Measurements from ENCODE around the gene STXBP1. TPM values are rescaled to one million over a fixed set of nuclear protein-coding genes. Genes with fewer than 3 reads are reported as not detected.
A peak's percentile ranks its signal among the peaks of the same experiment; 100 is the strongest.
"Not testable (repeated sequence)": the region's sequence is repeated elsewhere in the genome, so short reads cannot be mapped to it uniquely, and the experiment has no call there.

STXBP1 gene
- total and polyA plus RNA-seq, 3 experiments from 2014 or later = 8.2 to 15.2 (median 14.5) TPM

DNA sequence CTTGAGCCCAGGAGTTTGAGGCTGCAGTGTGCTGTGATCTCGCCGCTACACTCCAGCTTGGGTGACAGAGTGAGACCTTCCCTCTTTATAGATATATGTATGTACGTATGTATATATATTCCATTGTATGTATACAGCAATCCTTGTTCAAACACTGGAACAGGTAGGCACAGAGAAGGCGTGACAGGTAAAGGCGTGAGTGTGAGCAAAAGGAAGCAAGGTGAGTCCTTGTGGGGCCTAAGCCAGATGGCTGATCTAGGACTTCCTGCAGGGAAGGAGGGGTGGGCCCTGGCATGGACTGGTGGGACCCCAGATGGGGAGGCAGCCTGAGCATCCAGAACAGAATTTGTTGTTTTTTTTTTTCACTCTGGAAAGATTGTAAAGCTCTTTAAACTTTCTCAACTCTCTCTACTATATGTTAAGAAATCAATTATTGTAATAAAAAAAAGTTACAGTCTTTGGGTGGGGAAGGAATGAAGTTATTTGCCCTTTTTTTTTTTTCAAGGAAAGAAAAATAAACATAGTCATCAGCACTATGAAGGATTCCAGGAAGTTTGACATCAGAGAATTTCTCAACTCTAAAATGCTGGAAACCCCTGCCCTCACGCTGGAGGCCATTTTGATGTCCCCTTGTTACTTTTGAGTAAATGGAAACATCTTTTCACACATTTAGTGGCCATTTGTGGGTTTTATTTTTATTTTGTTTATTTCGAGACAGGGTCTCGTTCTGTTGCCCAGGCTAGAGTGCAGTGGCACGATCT lies 38.9 kb upstream of the STXBP1 start:
- Mint-ChIP-seq H3K36me3 (no peaks in the 10 kb centered on the region), H3K27me3 (peaks cover 4% of the 10 kb centered on the region in 2 donors), H3K4me3 (no peak overlapping the region), H3K4me1 (peaks cover 12 to 18% (median 15%) of the 10 kb centered on the region in 3 donors), H3K27ac (no peak overlapping the region), H3K9me3 (no peaks in the 10 kb centered on the region)
- H3K27me3 ChIP-seq (ENCODE audit: insufficient read depth, low read length, poor library complexity, severe bottlenecking) = no peaks in the 10 kb centered on the region
- peaks cover 18% of the 10 kb centered on the region for H3K4me1 ChIP-seq (ENCODE audit: insufficient read depth, low read length)
- no peaks in the 10 kb centered on the region for H3K9me3 ChIP-seq (ENCODE audit: low read length)
- CTCF ChIA-PET = interaction anchor here (1.4 kb wide), 1 partner anchor 13 kb away, joined by 8 read pairs; no protein-coding TSS in a partner anchor
- no peak overlapping the region for H3K27ac ChIP-seq (ENCODE audit: low read depth, low read length)
- POLR2A ChIA-PET = interaction anchor here (0.6 kb wide), 1 partner anchor 310 kb away, joined by 3 read pairs; no protein-coding TSS in a partner anchor
- no peak for DNase-seq
- no peak overlapping the region for H3K4me3 ChIP-seq (ENCODE audit: low read length)
- H3K36me3 ChIP-seq (ENCODE audit: insufficient read depth, low read length) = no peaks in the 10 kb centered on the region

GRCh38 chr9:127574072-127574993 lies 37.7 kb upstream of the STXBP1 start:
- no peak for DNase-seq
- H3K27me3 ChIP-seq (ENCODE audit: insufficient read depth, low read length, poor library complexity, severe bottlenecking) = no peaks in the 10 kb centered on the region
- H3K9me3 ChIP-seq (ENCODE audit: low read length) = no peaks in the 10 kb centered on the region
- H3K4me1 ChIP-seq (ENCODE audit: insufficient read depth, low read length) = peaks cover 24% of the 10 kb centered on the region
- H3K4me1 Mint-ChIP-seq = peaks cover 20 to 23% (median 21%) of the 10 kb centered on the region in 3 donors
- peaks cover 4 to 7% of the 10 kb centered on the region in 2 donors for H3K27me3 Mint-ChIP-seq
- no peaks in the 10 kb centered on the region for H3K9me3 Mint-ChIP-seq
- H3K36me3 Mint-ChIP-seq = no peaks in the 10 kb centered on the region
- no peaks in the 10 kb centered on the region for H3K36me3 ChIP-seq (ENCODE audit: insufficient read depth, low read length)
- no peak overlapping the region for H3K4me3 ChIP-seq (ENCODE audit: low read length)
- CTCF ChIA-PET = interaction anchor here (0.7 to 1.0 kb wide), 2 partner anchors 14 to 35 kb away, joined by 3 read pairs; no protein-coding TSS in a partner anchor
- H3K27ac Mint-ChIP-seq = no peak overlapping the region
- H3K4me3 Mint-ChIP-seq = no peak overlapping the region
- H3K27ac ChIP-seq (ENCODE audit: low read depth, low read length) = no peak overlapping the region
- POLR2A ChIA-PET = interaction anchor here (0.6 kb wide), 1 partner anchor 589 kb away, joined by 3 read pairs; no protein-coding TSS in a partner anchor

GRCh38 chr9:127575875-127576778 lies 36.0 kb upstream of the STXBP1 start:
- Histone ChIP-seq H3K27me3 (ENCODE audit: insufficient read depth, low read length, poor library complexity, severe bottlenecking) (no peaks in the 10 kb centered on the region), H3K9me3 (ENCODE audit: low read length) (no peaks in the 10 kb centered on the region), H3K27ac (ENCODE audit: low read depth, low read length) (no peak overlapping the region), H3K4me1 (ENCODE audit: insufficient read depth, low read length) (peaks cover 12% of the 10 kb centered on the region), H3K36me3 (ENCODE audit: insufficient read depth, low read length) (no peaks in the 10 kb centered on the region), H3K4me3 (ENCODE audit: low read length) (no peak overlapping the region)
- CTCF ChIA-PET = interaction anchor here (1.0 to 1.2 kb wide), 2 partner anchors 16 to 159 kb away, joined by 3 to 4 read pairs; partner anchors contain the start of gene TOR2A
- Mint-ChIP-seq H3K27me3 (peaks cover 7 to 10% of the 10 kb centered on the region in 2 donors), H3K36me3 (no peaks in the 10 kb centered on the region), H3K27ac (no peak overlapping the region), H3K4me3 (no peak overlapping the region), H3K9me3 (no peaks in the 10 kb centered on the region), H3K4me1 (peaks cover 12 to 15% (median 12%) of the 10 kb centered on the region in 3 donors)
- POLR2A ChIA-PET = interaction anchor here (0.6 kb wide), 1 partner anchor 13 kb away, joined by 3 read pairs; no protein-coding TSS in a partner anchor
- no peak for DNase-seq

GRCh38 chr9:127577194-127577593 lies 34.9 kb upstream of the STXBP1 start:
- POLR2A ChIA-PET = interaction anchor here (0.6 kb wide), 1 partner anchor 12 kb away, joined by 3 read pairs; no protein-coding TSS in a partner anchor
- H3K36me3 Mint-ChIP-seq; H3K27me3 ChIP-seq (ENCODE audit: insufficient read depth, low read length, poor library complexity, severe bottlenecking); DNase-seq; H3K36me3 ChIP-seq (ENCODE audit: insufficient read depth, low read length); H3K9me3 ChIP-seq (ENCODE audit: low read length); H3K27ac Mint-ChIP-seq; H3K9me3 Mint-ChIP-seq; H3K4me3 ChIP-seq (ENCODE audit: low read length); H3K4me3 Mint-ChIP-seq; H3K27ac ChIP-seq (ENCODE audit: low read depth, low read length): not testable (repeated sequence)
- H3K4me1 ChIP-seq (ENCODE audit: insufficient read depth, low read length) = peaks cover 12% of the 10 kb centered on the region
- CTCF ChIA-PET = interaction anchor here (1.2 kb wide), 1 partner anchor 158 kb away, joined by 4 read pairs; the partner anchor contains the start of gene TOR2A
- Mint-ChIP-seq H3K4me1 (peaks cover 10 to 15% (median 12%) of the 10 kb centered on the region in 3 donors), H3K27me3 (peaks cover 7 to 11% of the 10 kb centered on the region in 2 donors)

GRCh38 chr9:127578627-127578951 lies 33.5 kb upstream of the STXBP1 start:
- peaks cover 7 to 11% of the 10 kb centered on the region in 2 donors for H3K27me3 Mint-ChIP-seq
- no peak overlapping the region for H3K4me3 ChIP-seq (ENCODE audit: low read length)

DNA sequence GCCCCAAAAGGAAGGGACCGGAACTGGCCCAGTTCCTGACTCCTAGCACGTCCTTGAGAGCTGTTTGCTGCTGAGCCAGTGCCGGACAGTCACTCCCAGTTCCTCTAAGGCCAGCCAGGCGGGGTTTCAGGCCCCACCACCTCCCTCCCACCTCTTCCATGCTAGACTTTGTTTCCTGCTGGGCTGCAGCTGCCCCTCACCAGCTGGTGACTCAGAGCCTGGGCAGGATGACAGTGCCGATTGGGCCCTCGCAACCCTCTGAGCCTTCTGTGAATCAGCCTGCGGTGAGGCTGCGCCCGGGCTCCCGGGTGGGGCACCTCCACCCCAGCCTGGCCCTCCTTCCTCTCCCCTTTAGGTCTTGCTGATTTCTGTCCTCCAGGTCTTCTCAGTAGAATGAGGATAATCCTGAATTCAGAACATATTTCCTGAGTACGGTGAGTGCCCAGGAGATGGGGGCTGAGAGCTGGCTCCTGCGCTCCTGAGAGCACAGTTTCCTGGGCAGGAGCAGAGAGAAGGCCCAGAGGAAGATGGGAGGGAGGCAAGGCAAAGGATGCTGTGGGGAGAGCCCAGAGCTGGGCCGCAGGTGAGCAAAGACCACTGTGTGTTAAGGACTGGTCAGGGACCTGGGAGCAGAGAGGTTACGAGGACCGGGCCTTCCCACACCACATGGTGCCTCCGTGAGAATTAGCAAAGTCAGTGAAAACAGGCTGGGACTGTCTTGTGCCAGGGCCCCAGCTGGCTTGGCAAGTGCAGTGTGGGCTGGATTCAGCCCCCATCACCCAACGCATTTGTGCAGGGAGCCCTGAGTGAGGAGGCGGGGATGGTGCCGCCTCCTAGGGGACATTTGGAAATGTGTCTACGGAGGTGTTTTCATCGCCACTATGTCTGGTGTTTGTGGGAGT lies 32.9 kb upstream of the STXBP1 start:
- Histone ChIP-seq H3K36me3 (ENCODE audit: insufficient read depth, low read length) (no peaks in the 10 kb centered on the region), H3K9me3 (ENCODE audit: low read length) (no peaks in the 10 kb centered on the region), H3K27ac (ENCODE audit: low read depth, low read length) (peak overlapping the region; percentile 43), H3K4me1 (ENCODE audit: insufficient read depth, low read length) (peaks cover 12% of the 10 kb centered on the region), H3K4me3 (ENCODE audit: low read length) (no peak overlapping the region), H3K27me3 (ENCODE audit: insufficient read depth, low read length, poor library complexity, severe bottlenecking) (no peaks in the 10 kb centered on the region)
- no peaks in the 10 kb centered on the region for H3K36me3 Mint-ChIP-seq
- peaks cover 10 to 15% (median 12%) of the 10 kb centered on the region in 3 donors for H3K4me1 Mint-ChIP-seq
- peak overlapping the region in 6 of 7 donors; percentile 18 to 72 (median 32) for H3K4me3 Mint-ChIP-seq
- CTCF ChIA-PET = interaction anchor here (0.7 to 1.5 kb wide), 9 partner anchors 8 to 342 kb away, joined by 3 to 11 read pairs (median 3); partner anchors contain the start of gene TOR2A
- DNase-seq = peak; percentile 27 to 81 (median 49)
- POLR2A ChIA-PET = interaction anchor here (0.7 kb wide), 1 partner anchor 10 kb away, joined by 3 read pairs; no protein-coding TSS in a partner anchor
- H3K9me3 Mint-ChIP-seq = no peaks in the 10 kb centered on the region
- H3K27me3 Mint-ChIP-seq = peaks cover 7 to 11% of the 10 kb centered on the region in 2 donors
- H3K27ac Mint-ChIP-seq = peak overlapping the region; percentile 11 to 95 (median 81)

More at GRCh38 chr9:127578627-127578951, 33.5 kb upstream of the STXBP1 start:
- Mint-ChIP-seq H3K4me1 (peaks cover 10 to 15% (median 12%) of the 10 kb centered on the region in 3 donors), H3K9me3 (no peaks in the 10 kb centered on the region), H3K27ac (peak overlapping the region in 7 of 8 donors; percentile 21 to 95 (median 81)), H3K36me3 (no peaks in the 10 kb centered on the region), H3K4me3 (peak overlapping the region in 4 of 7 donors; percentile 18 to 72 (median 44))
- Histone ChIP-seq H3K27me3 (ENCODE audit: insufficient read depth, low read length, poor library complexity, severe bottlenecking) (no peaks in the 10 kb centered on the region), H3K9me3 (ENCODE audit: low read length) (no peaks in the 10 kb centered on the region), H3K36me3 (ENCODE audit: insufficient read depth, low read length) (no peaks in the 10 kb centered on the region), H3K4me1 (ENCODE audit: insufficient read depth, low read length) (peaks cover 12% of the 10 kb centered on the region), H3K27ac (ENCODE audit: low read depth, low read length) (peak overlapping the region; percentile 43)
- ChIA-PET POLR2A (interaction anchor here (0.7 kb wide), 1 partner anchor 9 kb away, joined by 3 read pairs; no protein-coding TSS in a partner anchor), CTCF (interaction anchor here (1.2 to 1.5 kb wide), 7 partner anchors 8 to 343 kb away, joined by 3 to 11 read pairs (median 3); partner anchors contain the start of gene TOR2A)
- no peak for DNase-seq

Measured in CD8-positive, alpha-beta memory T cell (primary cell).